Loucy (cell line): Measurements from ENCODE around the gene HOXA13.

Experiments used
- H2AFZ ChIP-seq: fragments of 200-600 bp; sonication (generic); 2 replicates; pipeline ENCODE4 v1.6.0; 2016; ENCODE audit warnings: antibody characterized with exemption, mild to moderate bottlenecking, low read length, moderate library complexity
- H3F3A ChIP-seq: fragments of 200-600 bp; 2 replicates; pipeline ENCODE4 v1.6.0; 2016; ENCODE audit warnings: antibody characterized with exemption, low read depth, mild to moderate bottlenecking
- H3K27me3 ChIP-seq: fragments of 200-600 bp; sonication (generic); 2 replicates; pipeline ENCODE4 v1.6.1; 2014; ENCODE audit warnings: low read length, mild to moderate bottlenecking; ENCODE audit not compliant: insufficient read depth, poor library complexity, severe bottlenecking
- H3K36me3 ChIP-seq: fragments of 200-600 bp; sonication (generic); 2 replicates; pipeline ENCODE4 v1.6.1; 2016; ENCODE audit warnings: low read length; ENCODE audit not compliant: insufficient read depth
- H3K4me1 ChIP-seq: fragments of 200-600 bp; sonication (generic); 2 replicates; pipeline ENCODE4 v1.5.1; 2014; ENCODE audit warnings: low read length, mild to moderate bottlenecking; ENCODE audit not compliant: insufficient read depth, poor library complexity, severe bottlenecking
- H3K4me2 ChIP-seq: fragments of 200-600 bp; sonication (generic); 2 replicates; pipeline ENCODE4 v1.6.0; 2014; ENCODE audit warnings: antibody characterized with exemption, low read length, low read depth, mild to moderate bottlenecking; ENCODE audit not compliant: poor library complexity, severe bottlenecking
- H3K4me3 ChIP-seq: fragments of 200-600 bp; sonication (generic); 2 replicates; pipeline ENCODE4 v1.5.1; 2014; ENCODE audit warnings: low read length, mild to moderate bottlenecking, mixed read lengths; ENCODE audit not compliant: poor library complexity, severe bottlenecking
- H3K79me2 ChIP-seq: fragments of 200-600 bp; sonication (generic); 2 replicates; pipeline ENCODE4 v1.6.1; 2014; ENCODE audit warnings: low read length; ENCODE audit not compliant: insufficient read depth
- H3K9ac ChIP-seq: fragments of 200-600 bp; sonication (generic); 2 replicates; pipeline ENCODE4 v1.6.0; 2014; ENCODE audit warnings: mild to moderate bottlenecking, low read depth, low read length, moderate library complexity; ENCODE audit not compliant: poor library complexity, severe bottlenecking
- H3K9me2 ChIP-seq: fragments of 200-600 bp; sonication (generic); replicated peaks from 2 replicates; pipeline ENCODE4 v1.6.1; 2016; ENCODE audit warnings: low read depth, low read length, mixed read lengths
- H3K9me3 ChIP-seq: fragments of 200-600 bp; sonication (generic); 2 replicates; pipeline ENCODE4 v1.6.1; 2014; ENCODE audit warnings: mild to moderate bottlenecking, antibody characterized with exemption, low read length, low read depth; ENCODE audit not compliant: insufficient read depth
- H4K20me1 ChIP-seq: fragments of 200-600 bp; sonication (generic); 2 replicates; pipeline ENCODE4 v1.6.0; 2014; ENCODE audit warnings: antibody characterized with exemption, low read length, mild to moderate bottlenecking; ENCODE audit not compliant: insufficient read depth, poor library complexity, severe bottlenecking
- CTCF ChIP-seq: fragments of 200-600 bp; sonication (generic); conservative IDR thresholded peaks from 2 replicates; pipeline ENCODE4 v1.5.1; 2014; ENCODE audit warnings: mild to moderate bottlenecking, antibody characterized with exemption, low read length
- EZH2phosphoT487 ChIP-seq: fragments of 200-600 bp; IDR thresholded peaks from 2 replicates; pipeline ENCODE4 v1.6.1; 2018; ENCODE audit warnings: antibody characterized with exemption, mild to moderate bottlenecking, moderate library complexity, borderline replicate concordance

The HOXA13 gene

DNA sequence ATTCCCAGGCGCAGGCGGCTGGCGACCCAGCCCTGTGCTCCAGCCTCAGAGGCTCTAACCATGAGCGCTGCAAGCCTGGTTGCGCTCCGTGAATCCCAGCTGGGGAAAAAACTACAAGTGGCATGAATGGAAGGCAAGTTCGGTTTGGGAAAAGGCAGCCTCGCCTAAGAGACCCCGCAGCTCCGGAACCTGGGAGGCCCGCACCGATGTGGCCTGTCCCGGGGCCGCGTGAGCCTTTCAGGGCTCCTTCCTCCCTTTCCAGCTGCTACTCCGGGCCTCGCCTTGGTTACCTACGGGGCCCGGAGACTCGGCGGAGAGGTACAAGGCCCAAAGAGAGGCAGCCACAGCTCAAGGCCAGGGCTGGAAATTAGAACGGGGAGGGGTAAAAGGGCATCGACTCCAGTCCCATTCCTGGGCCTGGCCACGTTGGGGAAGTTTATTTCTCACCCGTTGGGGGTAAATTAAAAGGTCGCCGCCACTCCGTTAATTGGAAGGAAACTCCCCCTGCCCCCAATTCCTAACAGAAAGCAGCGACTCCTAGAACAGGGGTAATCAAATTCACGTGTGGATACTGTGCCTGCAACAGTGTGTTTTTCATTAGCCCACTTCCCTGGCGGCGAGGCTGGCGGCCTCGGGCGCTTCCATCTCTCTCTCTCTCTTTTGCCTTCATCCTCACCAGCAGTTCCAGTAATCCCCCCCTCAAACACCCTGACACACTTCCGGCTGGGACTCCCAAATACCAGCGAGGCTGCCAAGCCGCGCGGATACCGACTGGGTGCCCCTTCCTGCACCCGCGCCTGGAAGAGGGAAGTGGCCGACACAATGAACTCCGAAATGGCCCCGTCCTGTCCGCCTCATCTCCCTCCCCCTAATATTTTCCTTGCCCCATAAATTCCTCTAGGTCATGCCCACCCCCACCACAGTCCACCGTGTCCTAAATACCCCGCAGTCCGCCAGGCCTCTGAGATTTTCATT lies 33.1 kb downstream of the HOXA13 start:
- H3K9me3 ChIP-seq, result no peaks in the 10 kb centered on the region
- H3K27me3 ChIP-seq, result peaks cover 80% of the 10 kb centered on the region
- no peak for TF ChIP-seq EZH2phosphoT487
- TF ChIP-seq CTCF, result no peak
- H4K20me1 ChIP-seq, result peaks cover 72% of the 10 kb centered on the region
- H3K4me2 ChIP-seq, result peak overlapping the region; percentile 98
- H3K9ac ChIP-seq, result peak overlapping the region; percentile 99
- H2AFZ ChIP-seq, result no peak overlapping the region
- H3K79me2 ChIP-seq, result peaks cover 96% of the 10 kb centered on the region
- H3K36me3 ChIP-seq, result peaks cover 62% of the 10 kb centered on the region
- peaks cover 16% of the 10 kb centered on the region; the same call in 1 of the 2 replicates for H3F3A ChIP-seq
- peaks cover 10% of the 10 kb centered on the region for H3K4me1 ChIP-seq
- H3K4me3 ChIP-seq, result peak overlapping the region; percentile 94
- no peaks in the 10 kb centered on the region for H3K9me2 ChIP-seq

DNA sequence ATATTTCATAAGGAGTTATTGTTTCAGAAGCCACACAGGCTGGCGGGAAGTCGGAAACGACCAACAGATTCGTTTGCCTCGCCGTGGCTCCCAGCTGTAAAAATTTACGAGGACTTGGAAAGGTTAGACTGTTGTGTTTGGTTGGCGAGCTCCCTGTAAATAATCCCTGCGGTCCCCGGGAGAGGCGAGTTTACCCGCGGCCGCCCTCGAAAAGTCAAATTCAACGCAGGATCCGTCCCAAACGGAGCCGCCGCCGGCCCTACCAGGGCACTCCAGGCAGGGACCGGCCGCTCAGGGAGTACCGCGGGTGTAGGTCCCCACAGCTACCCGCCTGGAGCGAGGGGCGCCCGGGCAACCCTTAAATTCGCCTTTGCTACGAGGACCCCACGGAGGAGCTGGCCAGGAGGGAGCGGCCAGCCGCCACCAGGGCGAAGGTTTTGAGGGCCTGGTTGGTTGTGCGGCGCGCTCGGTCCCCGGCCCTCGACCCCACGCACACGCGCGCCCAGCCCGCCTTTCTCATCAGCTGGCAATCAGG lies 33.8 kb downstream of the HOXA13 start:
- H3K79me2 ChIP-seq, result peaks cover 96% of the 10 kb centered on the region
- TF ChIP-seq EZH2phosphoT487, result no peak
- TF ChIP-seq CTCF, result no peak
- no peak overlapping the region for H2AFZ ChIP-seq
- H3K27me3 ChIP-seq, result peaks cover 73% of the 10 kb centered on the region
- H3K9ac ChIP-seq, result peak overlapping the region; percentile 99
- peak overlapping the region; percentile 94 for H3K4me3 ChIP-seq
- H3K4me2 ChIP-seq, result peak overlapping the region; percentile 98
- peaks cover 54% of the 10 kb centered on the region for H3K36me3 ChIP-seq
- peaks cover 10% of the 10 kb centered on the region for H3K4me1 ChIP-seq
- no peaks in the 10 kb centered on the region for H3K9me3 ChIP-seq
- H3K9me2 ChIP-seq, result no peaks in the 10 kb centered on the region
- peaks cover 66% of the 10 kb centered on the region for H4K20me1 ChIP-seq
- peaks cover 17% of the 10 kb centered on the region; the same call in 1 of the 2 replicates for H3F3A ChIP-seq

DNA sequence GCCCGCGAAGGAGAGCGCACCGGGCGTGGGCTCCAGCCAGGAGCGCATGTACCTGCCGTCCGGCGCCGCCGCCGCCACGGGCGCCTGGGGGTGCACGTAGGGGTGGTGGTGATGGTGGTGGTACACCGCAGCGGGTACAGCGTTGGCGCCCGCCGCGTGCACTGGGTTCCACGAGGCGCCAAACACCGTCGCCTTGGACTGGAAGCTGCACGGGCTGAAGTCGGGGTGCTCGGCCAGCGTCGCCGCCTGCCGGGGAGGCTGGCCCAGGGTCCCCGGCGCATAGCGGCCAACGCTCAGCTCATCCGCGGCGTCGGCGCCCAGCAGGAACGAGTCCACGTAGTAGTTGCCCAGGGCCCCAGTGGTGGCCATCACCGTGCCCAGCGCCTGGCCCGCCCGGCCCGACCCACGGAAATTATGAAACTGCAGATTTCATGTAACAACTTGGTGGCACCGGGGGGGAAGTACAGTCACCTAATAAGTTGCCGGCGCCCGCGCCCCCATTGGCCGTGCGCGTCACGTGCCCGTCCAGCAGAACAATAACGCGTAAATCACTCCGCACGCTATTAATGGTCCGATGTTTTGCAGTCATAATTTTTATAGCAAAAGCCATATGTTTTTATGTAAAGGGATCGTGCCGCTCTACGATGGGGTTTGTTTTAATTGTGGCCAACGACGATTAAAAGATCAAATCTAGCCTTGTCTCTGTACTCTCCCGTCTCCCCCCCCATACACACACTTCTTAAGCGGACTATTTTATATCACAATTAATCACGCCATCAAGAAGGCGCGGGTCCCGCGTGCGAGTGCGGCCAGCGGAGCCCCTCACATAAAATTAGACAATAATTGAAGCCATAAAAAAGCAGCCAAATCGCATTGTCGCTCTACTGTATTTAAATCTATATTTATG lies 34.5 kb downstream of the HOXA13 start, which contains the start of gene HOXA9:
Gene HOXA9 (minus strand): TSS at position 449 of the 907 bp plus-strand sequence. CDS start 80 bp downstream, at position 369.
- Histone ChIP-seq H4K20me1 (peaks cover 59% of the 10 kb centered on the region), H3K9me2 (no peaks in the 10 kb centered on the region), H3K4me3 (peak within 1 kb of the TSS; percentile 94), H3K79me2 (peaks cover 94% of the 10 kb centered on the region), H3K9ac (peak within 1 kb of the TSS; percentile 99), H3K9me3 (no peaks in the 10 kb centered on the region), H3F3A (peaks cover 15% of the 10 kb centered on the region; the same call in 1 of the 2 replicates), H3K27me3 (peaks cover 66% of the 10 kb centered on the region), H2AFZ (no peak within 1 kb of the TSS), H3K4me1 (peaks cover 10% of the 10 kb centered on the region), H3K36me3 (peaks cover 47% of the 10 kb centered on the region), H3K4me2 (peak within 1 kb of the TSS; percentile 98)
- no peak; the same call in none of the 2 replicates for TF ChIP-seq EZH2phosphoT487
- TF ChIP-seq CTCF, result no peak
